Transverse colon (tissue), 4 donors: ENCODE results near the gene SUMO2. TPM values are rescaled to one million over a fixed set of nuclear protein-coding genes. Genes with fewer than 3 reads are reported as not detected.

Source experiments
- DNase-seq: peaks from one replicate; pipeline ENCODE4 v3.0.0-alpha.2; 2019
- H3K27ac ChIP-seq, 4 donors: fragments of 200-600 bp; sonication (generic); 2 replicates each; pipeline ENCODE4 v1.5.1; 2016 to 2018; ENCODE audit warnings: inconsistent platforms in 4 of 4
- H3K27me3 ChIP-seq: fragments of 200-600 bp; sonication (generic); 2 replicates; pipeline ENCODE4 v1.5.1; 2017; ENCODE audit warnings: inconsistent platforms
- H3K36me3 ChIP-seq, 4 donors: fragments of 200-600 bp; sonication (generic); 2 replicates each; pipeline ENCODE4 v1.5.1; 2017 to 2019; ENCODE audit warnings: inconsistent platforms in 4 of 4
- H3K4me1 ChIP-seq, 4 donors: fragments of 200-600 bp; sonication (generic); 2 replicates each; pipeline ENCODE4 v1.5.1; 2017 to 2020; ENCODE audit warnings: inconsistent platforms in 4 of 4
- H3K4me3 ChIP-seq, 4 donors: fragments of 200-600 bp; sonication (generic); 1 replicate in 1 of 4; 2 replicates in 3 of 4; pipeline versions ENCODE4 v1.5.1 to v1.6.1; 2017 to 2019; ENCODE audit warnings: inconsistent platforms in 4 of 4
- H3K9me3 ChIP-seq, 2 donors: fragments of 200-600 bp; sonication (generic); 2 replicates each; pipeline ENCODE4 v1.5.1; 2017 to 2019; ENCODE audit warnings: inconsistent platforms in 2 of 2
- EP300 ChIP-seq: sonication (generic); formaldehyde crosslinking; IDR thresholded peaks from one replicate; pipeline ENCODE4 v1.6.1; 2017; ENCODE audit warnings: antibody characterized with exemption, low read depth
- POLR2A ChIP-seq: fragments of 450-650 bp; IDR thresholded peaks from one replicate; pipeline ENCODE4 v1.6.1; 2016; ENCODE audit warnings: antibody characterized with exemption, mild to moderate bottlenecking, moderate library complexity
- POLR2AphosphoS5 ChIP-seq, 3 donors: sonication (generic); formaldehyde crosslinking; IDR thresholded peaks; one replicate each; pipeline ENCODE4 v1.6.1; 2016; ENCODE audit warnings: antibody characterized with exemption in 3 of 3
- WGBS, 2 donors: methylation state at CpG; one replicate each; pipeline ENCODE4 v1.1.5; 2018; ENCODE audit warnings: low coverage in 1 of 2; 5-methylcytosine and 5-hydroxymethylcytosine counted together
- in situ Hi-C, 4 donors: fragments of 200-750 bp; cut with MboI; loops; one replicate each; pipeline versions ENCODE4 v1.15.0 to v1.15.1; 2017; ENCODE audit warnings: low sequenced_read_pairs in 3 of 4, low pct_ligation_motif_present in 1 of 4, low pct_unique_long_range_greater_than_20kb in 1 of 4
- intact Hi-C: fragments of 100-400 bp; cut with DNase I; formaldehyde crosslinking; loops from one replicate; pipeline ENCODE4 v1.15.1; 2023; ENCODE audit warnings: low total_unique reads
- total RNA-seq, 4 donors: library from RNA; depleted of rRNA; stranded (reverse); fragments of >200 nt; gene quantifications; one replicate each; pipeline ENCODE4 v1.1.0, GENCODE V29; 2016
- TF ChIP-seq, protein P1 (sequence below), 5 experiments: fragments of 200-600 bp in 3 of 5; fragments of 450-650 bp in 2 of 5; sonication (generic) in 3 of 5; IDR thresholded peaks; 1 replicate in 2 of 5; 2 replicates in 3 of 5; pipeline ENCODE4 v1.5.1; 2016 to 2017; ENCODE audit warnings: antibody characterized with exemption in 5 of 5, inconsistent platforms in 3 of 5, mild to moderate bottlenecking in 2 of 5, moderate library complexity in 1 of 5

The SUMO2 gene
- total RNA-seq, 4 donors from 2014 or later, result 6.4 to 56.5 (median 47.9) TPM

DNA sequence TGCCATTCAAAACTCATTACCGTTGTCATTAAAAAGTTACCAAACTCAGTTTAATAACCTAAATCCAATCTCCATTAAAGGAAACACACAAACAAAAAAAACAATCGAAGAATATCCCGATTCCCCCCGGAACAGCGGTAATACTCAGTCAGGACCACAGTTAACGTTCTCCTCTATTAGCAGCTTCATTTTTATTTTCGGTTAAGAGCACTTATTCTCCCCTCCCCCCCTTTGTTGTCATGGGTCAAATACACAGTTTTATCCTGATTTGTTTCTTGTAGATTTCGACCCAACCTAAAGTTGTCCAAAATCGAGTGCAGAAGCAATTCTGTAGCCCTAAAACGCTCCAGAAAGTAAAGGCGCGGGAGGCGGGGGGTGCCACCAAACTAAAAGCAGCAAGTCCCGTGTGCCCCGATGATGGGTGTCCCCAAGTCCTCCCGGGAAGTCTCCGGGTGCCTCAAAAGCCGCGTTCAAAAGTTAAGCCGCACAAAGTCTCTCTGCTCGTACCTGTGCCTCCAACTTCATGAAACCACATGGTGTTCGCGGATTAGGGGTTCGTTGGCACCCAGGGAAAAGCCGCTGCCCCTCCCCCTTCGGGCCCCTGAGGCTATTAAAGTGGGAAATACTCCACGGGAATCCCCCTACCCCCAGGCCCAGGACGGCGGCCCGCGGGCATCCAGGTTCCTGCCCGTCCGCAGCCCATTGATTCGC is 996 bp downstream of the SUMO2 start:
- Histone ChIP-seq H3K4me1 (peaks cover 8 to 33% (median 12%) of the 10 kb centered on the region in 4 donors), H3K27me3 (no peaks in the 10 kb centered on the region), H3K36me3 (peaks cover 0 to 19% (median 2%) of the 10 kb centered on the region in 4 donors), H3K9me3 (no peaks in the 10 kb centered on the region), H3K27ac (peak overlapping the region; percentile 99 to 100 (median 100)), H3K4me3 (peak overlapping the region; percentile 90 to 98 (median 95))
- in situ Hi-C loops (loop anchor here in 1 of 4 donors (25.0 kb wide), 1 partner anchor 219 kb away; the partner anchor contains the start of gene HID1), intact Hi-C loops (no loop called here)
- DNase-seq, result peak; percentile 30
- 0 to 1% methylated on average over 8 to 23 of the region's 34 CpGs for WGBS, 2 donors
- TF ChIP-seq, protein P1, sequence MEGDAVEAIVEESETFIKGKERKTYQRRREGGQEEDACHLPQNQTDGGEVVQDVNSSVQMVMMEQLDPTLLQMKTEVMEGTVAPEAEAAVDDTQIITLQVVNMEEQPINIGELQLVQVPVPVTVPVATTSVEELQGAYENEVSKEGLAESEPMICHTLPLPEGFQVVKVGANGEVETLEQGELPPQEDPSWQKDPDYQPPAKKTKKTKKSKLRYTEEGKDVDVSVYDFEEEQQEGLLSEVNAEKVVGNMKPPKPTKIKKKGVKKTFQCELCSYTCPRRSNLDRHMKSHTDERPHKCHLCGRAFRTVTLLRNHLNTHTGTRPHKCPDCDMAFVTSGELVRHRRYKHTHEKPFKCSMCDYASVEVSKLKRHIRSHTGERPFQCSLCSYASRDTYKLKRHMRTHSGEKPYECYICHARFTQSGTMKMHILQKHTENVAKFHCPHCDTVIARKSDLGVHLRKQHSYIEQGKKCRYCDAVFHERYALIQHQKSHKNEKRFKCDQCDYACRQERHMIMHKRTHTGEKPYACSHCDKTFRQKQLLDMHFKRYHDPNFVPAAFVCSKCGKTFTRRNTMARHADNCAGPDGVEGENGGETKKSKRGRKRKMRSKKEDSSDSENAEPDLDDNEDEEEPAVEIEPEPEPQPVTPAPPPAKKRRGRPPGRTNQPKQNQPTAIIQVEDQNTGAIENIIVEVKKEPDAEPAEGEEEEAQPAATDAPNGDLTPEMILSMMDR (IDR thresholded peaks at IDR 0.05), result no peak
- TF ChIP-seq EP300 (no peak), POLR2AphosphoS5 (IDR thresholded peaks at IDR 0.05) (no peak), POLR2A (no peak)

DNA sequence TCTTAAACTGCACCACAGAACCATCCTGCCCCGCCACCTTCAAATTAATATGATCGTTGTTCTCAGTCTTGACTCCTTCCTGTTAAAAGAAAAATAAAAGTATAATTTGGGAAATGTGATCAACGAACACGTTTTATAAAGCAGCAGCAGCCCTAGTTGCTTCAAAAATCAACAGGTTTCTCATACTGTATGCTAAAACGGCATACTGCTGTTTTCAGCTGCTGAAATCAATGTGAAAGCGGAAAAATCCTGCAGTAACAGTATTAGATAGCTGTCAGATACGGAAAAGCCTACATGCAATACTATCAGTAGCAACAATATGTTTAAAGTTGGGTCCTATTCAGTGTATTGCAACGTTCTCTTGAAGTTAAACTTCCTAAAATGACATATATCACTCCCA is 1.6 kb downstream of the SUMO2 start:
- Histone ChIP-seq H3K27ac (peak overlapping the region; percentile 99 to 100 (median 100)), H3K4me3 (peak overlapping the region; percentile 90 to 98 (median 95)), H3K4me1 (peaks cover 8 to 33% (median 12%) of the 10 kb centered on the region in 4 donors), H3K9me3 (no peaks in the 10 kb centered on the region), H3K36me3 (peaks cover 0 to 22% (median 5%) of the 10 kb centered on the region in 4 donors), H3K27me3 (no peaks in the 10 kb centered on the region)
- no peak for DNase-seq
- TF ChIP-seq POLR2A (no peak), EP300 (no peak), POLR2AphosphoS5 (IDR thresholded peaks at IDR 0.05) (no peak)
- TF ChIP-seq, protein P1 (IDR thresholded peaks at IDR 0.05), result no peak
- intact Hi-C loops, result no loop called here
- in situ Hi-C loops, result loop anchor here in 1 of 4 donors (25.0 kb wide), 1 partner anchor 219 kb away; the partner anchor contains the start of gene HID1
- 10 to 13% methylated on average over 7 to 8 of the region's 8 CpGs for WGBS, 2 donors

DNA sequence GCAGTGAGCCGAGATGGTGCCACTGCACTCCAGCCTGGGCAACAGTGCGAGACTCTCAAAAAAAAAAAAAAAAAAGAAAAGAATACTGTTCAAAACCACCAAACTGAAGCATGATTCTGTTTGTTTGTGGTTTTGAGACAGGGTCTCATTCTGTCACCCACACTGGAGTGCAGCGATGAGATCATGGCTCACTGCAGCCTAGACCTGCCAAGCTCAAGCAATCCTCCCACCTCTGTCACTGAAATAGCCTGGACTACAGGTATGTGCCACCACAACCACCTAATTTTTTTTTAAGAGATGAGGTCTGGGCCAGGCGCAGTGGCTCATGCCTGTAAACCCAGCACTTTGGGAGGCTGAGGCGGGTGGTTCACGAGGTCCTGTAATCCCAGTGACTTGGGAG is 4.3 kb downstream of the SUMO2 start:
- no peak overlapping the region for H3K27ac ChIP-seq
- WGBS, 2 donors, result 89% methylated on average over 6 of the region's 6 CpGs; no CpG with 5 or more reads in 1 of the 2 donors
- no peaks in the 10 kb centered on the region for H3K9me3 ChIP-seq
- peaks cover 8 to 30% (median 11%) of the 10 kb centered on the region in 4 donors for H3K4me1 ChIP-seq
- intact Hi-C loops, result no loop called here
- H3K4me3 ChIP-seq, result no peak overlapping the region
- TF ChIP-seq POLR2A, result no peak
- TF ChIP-seq POLR2AphosphoS5 (IDR thresholded peaks at IDR 0.05), result no peak
- TF ChIP-seq, protein P1 (IDR thresholded peaks at IDR 0.05), result no peak
- TF ChIP-seq EP300, result no peak
- no peaks in the 10 kb centered on the region for H3K27me3 ChIP-seq
- no peak for DNase-seq
- H3K36me3 ChIP-seq, result peaks cover 0 to 49% (median 21%) of the 10 kb centered on the region in 4 donors
- in situ Hi-C loops, result loop anchor here in 3 of 4 donors (10.0 to 25.0 kb wide), 2 partner anchors 64 to 216 kb away; partner anchors contain the start of gene HID1 (in 1 of the 3)

DNA sequence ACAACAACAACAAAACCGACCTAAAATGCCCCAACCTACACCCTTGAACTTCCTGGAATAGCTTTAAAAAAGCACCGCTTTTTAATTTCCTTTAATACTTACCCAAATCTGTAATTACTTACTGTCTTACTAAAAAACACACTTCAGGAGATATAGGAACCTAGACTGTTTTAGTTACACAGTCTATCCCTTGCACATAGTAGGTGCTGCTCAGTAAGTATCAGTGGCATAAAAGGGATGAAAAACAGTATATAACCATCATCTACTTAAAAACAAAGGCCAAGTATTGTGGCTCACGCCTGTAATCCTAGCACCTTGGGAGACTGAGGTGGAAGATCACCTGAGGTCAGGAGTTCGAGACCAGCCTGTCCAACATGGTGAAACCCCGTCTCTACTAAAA is 6.1 kb downstream of the SUMO2 start:
- in situ Hi-C loops, result loop anchor here in 3 of 4 donors (10.0 to 25.0 kb wide), 2 partner anchors 62 to 214 kb away; partner anchors contain the start of gene HID1 (in 1 of the 3)
- Histone ChIP-seq H3K27ac (no peak overlapping the region), H3K9me3 (no peaks in the 10 kb centered on the region), H3K4me3 (no peak overlapping the region), H3K27me3 (no peaks in the 10 kb centered on the region), H3K4me1 (peaks cover 5 to 26% (median 11%) of the 10 kb centered on the region in 4 donors), H3K36me3 (peaks cover 1 to 59% (median 26%) of the 10 kb centered on the region in 4 donors)
- intact Hi-C loops, result no loop called here
- no peak for TF ChIP-seq POLR2A
- TF ChIP-seq EP300, result no peak
- TF ChIP-seq POLR2AphosphoS5 (IDR thresholded peaks at IDR 0.05), result no peak
- DNase-seq, result no peak
- WGBS, 2 donors, result 65 to 85% methylated on average over 2 to 5 of the region's 5 CpGs
